ENCODE data around the gene SPTBN4.

The SPTBN4 gene

DNA sequence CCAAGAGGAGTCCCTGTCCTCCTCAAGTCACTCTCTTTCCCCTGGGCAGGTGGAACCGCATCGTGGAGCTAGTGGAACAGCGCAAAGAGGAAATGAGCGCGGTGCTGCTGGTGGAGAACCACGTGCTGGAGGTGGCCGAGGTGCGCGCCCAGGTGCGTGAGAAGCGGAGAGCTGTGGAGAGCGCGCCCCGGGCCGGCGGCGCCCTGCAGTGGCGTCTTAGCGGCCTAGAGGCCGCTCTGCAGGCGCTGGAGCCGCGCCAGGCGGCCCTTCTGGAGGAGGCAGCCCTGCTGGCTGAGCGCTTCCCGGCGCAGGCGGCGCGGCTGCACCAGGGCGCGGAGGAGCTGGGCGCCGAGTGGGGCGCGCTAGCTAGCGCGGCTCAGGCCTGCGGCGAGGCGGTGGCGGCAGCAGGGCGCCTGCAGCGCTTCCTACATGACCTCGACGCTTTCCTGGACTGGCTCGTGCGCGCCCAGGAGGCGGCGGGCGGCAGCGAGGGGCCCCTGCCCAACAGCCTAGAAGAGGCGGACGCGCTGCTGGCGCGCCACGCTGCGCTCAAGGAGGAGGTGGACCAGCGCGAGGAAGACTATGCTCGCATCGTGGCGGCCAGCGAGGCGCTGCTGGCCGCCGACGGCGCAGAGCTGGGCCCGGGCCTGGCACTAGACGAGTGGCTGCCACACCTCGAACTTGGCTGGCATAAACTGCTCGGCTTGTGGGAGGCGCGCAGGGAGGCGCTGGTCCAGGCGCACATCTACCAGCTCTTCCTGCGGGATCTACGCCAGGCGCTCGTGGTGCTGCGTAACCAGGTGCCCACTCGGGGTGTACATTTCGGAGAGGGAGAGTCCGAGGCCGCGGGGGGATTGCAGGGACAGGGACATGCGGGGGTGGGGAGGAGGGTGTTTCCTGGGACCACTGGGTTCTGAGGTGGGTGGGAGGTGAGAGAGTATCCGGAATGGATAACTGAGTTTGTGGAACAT lies 52.8 kb downstream of the SPTBN4 start (continued):
- TF ChIP-seq, protein P1, sequence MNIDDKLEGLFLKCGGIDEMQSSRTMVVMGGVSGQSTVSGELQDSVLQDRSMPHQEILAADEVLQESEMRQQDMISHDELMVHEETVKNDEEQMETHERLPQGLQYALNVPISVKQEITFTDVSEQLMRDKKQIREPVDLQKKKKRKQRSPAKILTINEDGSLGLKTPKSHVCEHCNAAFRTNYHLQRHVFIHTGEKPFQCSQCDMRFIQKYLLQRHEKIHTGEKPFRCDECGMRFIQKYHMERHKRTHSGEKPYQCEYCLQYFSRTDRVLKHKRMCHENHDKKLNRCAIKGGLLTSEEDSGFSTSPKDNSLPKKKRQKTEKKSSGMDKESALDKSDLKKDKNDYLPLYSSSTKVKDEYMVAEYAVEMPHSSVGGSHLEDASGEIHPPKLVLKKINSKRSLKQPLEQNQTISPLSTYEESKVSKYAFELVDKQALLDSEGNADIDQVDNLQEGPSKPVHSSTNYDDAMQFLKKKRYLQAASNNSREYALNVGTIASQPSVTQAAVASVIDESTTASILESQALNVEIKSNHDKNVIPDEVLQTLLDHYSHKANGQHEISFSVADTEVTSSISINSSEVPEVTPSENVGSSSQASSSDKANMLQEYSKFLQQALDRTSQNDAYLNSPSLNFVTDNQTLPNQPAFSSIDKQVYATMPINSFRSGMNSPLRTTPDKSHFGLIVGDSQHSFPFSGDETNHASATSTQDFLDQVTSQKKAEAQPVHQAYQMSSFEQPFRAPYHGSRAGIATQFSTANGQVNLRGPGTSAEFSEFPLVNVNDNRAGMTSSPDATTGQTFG (tag by site-specific recombination; IDR thresholded peaks at IDR 0.05; ENCODE audit: borderline replicate concordance) = no peak
- TF ChIP-seq BCL11B (tag by site-specific recombination; IDR thresholded peaks at IDR 0.05; ENCODE audit: low read depth) (no peak), ZNF629 (tag by site-specific recombination; IDR thresholded peaks at IDR 0.05) (no peak), ZNF510 (tag by site-specific recombination; IDR thresholded peaks at IDR 0.05; ENCODE audit: insufficient replicate concordance) (no peak), ZNF549 (tag by site-specific recombination; IDR thresholded peaks at IDR 0.05) (no peak), ZNF600 (tag by site-specific recombination; IDR thresholded peaks at IDR 0.05) (0 out of 2 replicates have a peak, but pooled peaks have one; percentile 27), ZNF514 (tag by site-specific recombination; IDR thresholded peaks at IDR 0.05) (no peak), ZBTB21 (tag by site-specific recombination; IDR thresholded peaks at IDR 0.05) (no peak), ZNF830 (tag by site-specific recombination; IDR thresholded peaks at IDR 0.05; ENCODE audit: low read depth) (no peak), MZF1 (tag by site-specific recombination; IDR thresholded peaks at IDR 0.05; ENCODE audit: borderline replicate concordance) (no peak), IKZF3 (tag by site-specific recombination; IDR thresholded peaks at IDR 0.05) (0 out of 2 replicates have a peak, but pooled peaks have one; percentile 29), ZNF677 (tag by site-specific recombination; IDR thresholded peaks at IDR 0.05) (no peak), ZNF571 (tag by site-specific recombination; IDR thresholded peaks at IDR 0.05) (no peak), ZBTB20 (tag by site-specific recombination; IDR thresholded peaks at IDR 0.05) (peak; percentile 23; the same call in 1 of the 2 replicates), ZNF623 (tag by site-specific recombination; IDR thresholded peaks at IDR 0.05) (0 out of 2 replicates have a peak, but pooled peaks have one; percentile 12)
- TF ChIP-seq, protein P2, sequence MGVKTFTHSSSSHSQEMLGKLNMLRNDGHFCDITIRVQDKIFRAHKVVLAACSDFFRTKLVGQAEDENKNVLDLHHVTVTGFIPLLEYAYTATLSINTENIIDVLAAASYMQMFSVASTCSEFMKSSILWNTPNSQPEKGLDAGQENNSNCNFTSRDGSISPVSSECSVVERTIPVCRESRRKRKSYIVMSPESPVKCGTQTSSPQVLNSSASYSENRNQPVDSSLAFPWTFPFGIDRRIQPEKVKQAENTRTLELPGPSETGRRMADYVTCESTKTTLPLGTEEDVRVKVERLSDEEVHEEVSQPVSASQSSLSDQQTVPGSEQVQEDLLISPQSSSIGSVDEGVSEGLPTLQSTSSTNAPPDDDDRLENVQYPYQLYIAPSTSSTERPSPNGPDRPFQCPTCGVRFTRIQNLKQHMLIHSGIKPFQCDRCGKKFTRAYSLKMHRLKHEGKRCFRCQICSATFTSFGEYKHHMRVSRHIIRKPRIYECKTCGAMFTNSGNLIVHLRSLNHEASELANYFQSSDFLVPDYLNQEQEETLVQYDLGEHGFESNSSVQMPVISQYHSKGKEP (tag by site-specific recombination; IDR thresholded peaks at IDR 0.05) = 0 out of 2 replicates have a peak, but pooled peaks have one; percentile 49

DNA sequence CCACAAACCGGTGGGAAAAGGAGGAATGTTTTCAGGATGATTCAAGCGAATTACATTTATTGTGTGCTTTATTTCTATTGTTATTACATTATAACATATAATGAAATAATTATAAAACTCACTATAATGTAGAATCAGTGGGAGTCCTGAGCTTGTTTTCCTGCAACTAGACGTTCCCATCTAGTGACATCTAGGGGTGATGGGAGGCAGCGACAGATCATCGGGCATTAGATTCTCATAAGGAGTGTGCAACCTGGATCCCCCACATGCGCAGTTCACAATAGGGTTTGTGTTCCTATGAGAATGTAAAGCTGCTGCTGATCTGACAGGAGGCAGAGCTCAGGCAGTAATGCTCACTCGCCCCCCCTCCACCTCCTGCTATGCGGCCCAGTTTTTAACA lies 54.5 kb downstream of the SPTBN4 start:
- Histone ChIP-seq H3K36me3 (ENCODE audit: control insufficient read depth in 2 of 2, insufficient read depth in 1 of 2, low read length in 2 of 2) (no peaks in the 10 kb centered on the region), H3K27ac (ENCODE audit: extremely low read depth, low read depth, low read length) (no peak overlapping the region), H3K4me1 (ENCODE audit: control insufficient read depth, insufficient read depth, low read length) (peaks cover 9% of the 10 kb centered on the region), H3K4me3 (ENCODE audit: low read depth, low read length) (no peak overlapping the region), H3K9me3 (ENCODE audit: control insufficient read depth, insufficient read depth, low read depth, low read length) (no peaks in the 10 kb centered on the region)
- ChIA-PET POLR2A (interaction anchor here (0.6 kb wide), 1 partner anchor 33 kb away, joined by 3 read pairs; no protein-coding TSS in a partner anchor), CTCF (interaction anchor here (0.6 to 2.1 kb wide), 33 partner anchors 8 to 1433 kb away, joined by 3 to 23 read pairs (median 4); partner anchors contain the start of genes BLVRB and SERTAD1)
- TF ChIP-seq, protein P3, sequence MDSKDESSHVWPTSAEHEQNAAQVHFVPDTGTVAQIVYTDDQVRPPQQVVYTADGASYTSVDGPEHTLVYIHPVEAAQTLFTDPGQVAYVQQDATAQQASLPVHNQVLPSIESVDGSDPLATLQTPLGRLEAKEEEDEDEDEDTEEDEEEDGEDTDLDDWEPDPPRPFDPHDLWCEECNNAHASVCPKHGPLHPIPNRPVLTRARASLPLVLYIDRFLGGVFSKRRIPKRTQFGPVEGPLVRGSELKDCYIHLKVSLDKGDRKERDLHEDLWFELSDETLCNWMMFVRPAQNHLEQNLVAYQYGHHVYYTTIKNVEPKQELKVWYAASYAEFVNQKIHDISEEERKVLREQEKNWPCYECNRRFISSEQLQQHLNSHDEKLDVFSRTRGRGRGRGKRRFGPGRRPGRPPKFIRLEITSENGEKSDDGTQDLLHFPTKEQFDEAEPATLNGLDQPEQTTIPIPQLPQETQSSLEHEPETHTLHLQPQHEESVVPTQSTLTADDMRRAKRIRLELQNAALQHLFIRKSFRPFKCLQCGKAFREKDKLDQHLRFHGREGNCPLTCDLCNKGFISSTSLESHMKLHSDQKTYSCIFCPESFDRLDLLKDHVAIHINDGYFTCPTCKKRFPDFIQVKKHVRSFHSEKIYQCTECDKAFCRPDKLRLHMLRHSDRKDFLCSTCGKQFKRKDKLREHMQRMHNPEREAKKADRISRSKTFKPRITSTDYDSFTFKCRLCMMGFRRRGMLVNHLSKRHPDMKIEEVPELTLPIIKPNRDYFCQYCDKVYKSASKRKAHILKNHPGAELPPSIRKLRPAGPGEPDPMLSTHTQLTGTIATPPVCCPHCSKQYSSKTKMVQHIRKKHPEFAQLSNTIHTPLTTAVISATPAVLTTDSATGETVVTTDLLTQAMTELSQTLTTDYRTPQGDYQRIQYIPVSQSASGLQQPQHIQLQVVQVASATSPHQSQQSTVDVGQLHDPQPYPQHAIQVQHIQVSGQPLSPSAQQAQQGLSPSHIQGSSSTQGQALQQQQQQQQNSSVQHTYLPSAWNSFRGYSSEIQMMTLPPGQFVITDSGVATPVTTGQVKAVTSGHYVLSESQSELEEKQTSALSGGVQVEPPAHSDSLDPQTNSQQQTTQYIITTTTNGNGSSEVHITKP (tag by site-specific recombination; IDR thresholded peaks at IDR 0.05) = peak; percentile 69
- TF ChIP-seq, protein P4, sequence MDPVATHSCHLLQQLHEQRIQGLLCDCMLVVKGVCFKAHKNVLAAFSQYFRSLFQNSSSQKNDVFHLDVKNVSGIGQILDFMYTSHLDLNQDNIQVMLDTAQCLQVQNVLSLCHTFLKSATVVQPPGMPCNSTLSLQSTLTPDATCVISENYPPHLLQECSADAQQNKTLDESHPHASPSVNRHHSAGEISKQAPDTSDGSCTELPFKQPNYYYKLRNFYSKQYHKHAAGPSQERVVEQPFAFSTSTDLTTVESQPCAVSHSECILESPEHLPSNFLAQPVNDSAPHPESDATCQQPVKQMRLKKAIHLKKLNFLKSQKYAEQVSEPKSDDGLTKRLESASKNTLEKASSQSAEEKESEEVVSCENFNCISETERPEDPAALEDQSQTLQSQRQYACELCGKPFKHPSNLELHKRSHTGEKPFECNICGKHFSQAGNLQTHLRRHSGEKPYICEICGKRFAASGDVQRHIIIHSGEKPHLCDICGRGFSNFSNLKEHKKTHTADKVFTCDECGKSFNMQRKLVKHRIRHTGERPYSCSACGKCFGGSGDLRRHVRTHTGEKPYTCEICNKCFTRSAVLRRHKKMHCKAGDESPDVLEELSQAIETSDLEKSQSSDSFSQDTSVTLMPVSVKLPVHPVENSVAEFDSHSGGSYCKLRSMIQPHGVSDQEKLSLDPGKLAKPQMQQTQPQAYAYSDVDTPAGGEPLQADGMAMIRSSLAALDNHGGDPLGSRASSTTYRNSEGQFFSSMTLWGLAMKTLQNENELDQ (tag by site-specific recombination; IDR thresholded peaks at IDR 0.05; ENCODE audit: low read depth) = no peak
- TF ChIP-seq ZNF654 (tag by site-specific recombination; IDR thresholded peaks at IDR 0.05; ENCODE audit: low read depth) = peak; percentile 16; the same call in 1 of the 2 replicates
- TF ChIP-seq ZNF501 (tag by site-specific recombination; IDR thresholded peaks at IDR 0.05) = no peak
- no peak for TF ChIP-seq ZFP41 (tag by site-specific recombination; IDR thresholded peaks at IDR 0.05; ENCODE audit: borderline replicate concordance)
- no peak for TF ChIP-seq ZNF184 (tag by site-specific recombination; IDR thresholded peaks at IDR 0.05)
- TF ChIP-seq, protein P5, sequence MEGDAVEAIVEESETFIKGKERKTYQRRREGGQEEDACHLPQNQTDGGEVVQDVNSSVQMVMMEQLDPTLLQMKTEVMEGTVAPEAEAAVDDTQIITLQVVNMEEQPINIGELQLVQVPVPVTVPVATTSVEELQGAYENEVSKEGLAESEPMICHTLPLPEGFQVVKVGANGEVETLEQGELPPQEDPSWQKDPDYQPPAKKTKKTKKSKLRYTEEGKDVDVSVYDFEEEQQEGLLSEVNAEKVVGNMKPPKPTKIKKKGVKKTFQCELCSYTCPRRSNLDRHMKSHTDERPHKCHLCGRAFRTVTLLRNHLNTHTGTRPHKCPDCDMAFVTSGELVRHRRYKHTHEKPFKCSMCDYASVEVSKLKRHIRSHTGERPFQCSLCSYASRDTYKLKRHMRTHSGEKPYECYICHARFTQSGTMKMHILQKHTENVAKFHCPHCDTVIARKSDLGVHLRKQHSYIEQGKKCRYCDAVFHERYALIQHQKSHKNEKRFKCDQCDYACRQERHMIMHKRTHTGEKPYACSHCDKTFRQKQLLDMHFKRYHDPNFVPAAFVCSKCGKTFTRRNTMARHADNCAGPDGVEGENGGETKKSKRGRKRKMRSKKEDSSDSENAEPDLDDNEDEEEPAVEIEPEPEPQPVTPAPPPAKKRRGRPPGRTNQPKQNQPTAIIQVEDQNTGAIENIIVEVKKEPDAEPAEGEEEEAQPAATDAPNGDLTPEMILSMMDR (tag by site-specific recombination; IDR thresholded peaks at IDR 0.05) = peak; percentile 49; the same call in 1 of the 2 replicates

Measured in HEK293 (cell line).